Measurements from ENCODE around the gene SNW1.
"Not testable (repeated sequence)": the region's sequence is repeated elsewhere in the genome, so short reads cannot be mapped to it uniquely, and the experiment has no call there.

SNW1 gene

GRCh38 chr14:77747425-77747824 lies 13.5 kb downstream of the SNW1 start:
- DNase-seq (ENCODE audit: low read depth) = not testable (repeated sequence)

- DNase-seq (ENCODE audit: low read depth) = no peak
These were observed 14.8 kb downstream of the SNW1 start for GRCh38 chr14:77746064-77746702.

GRCh38 chr14:77741438-77741837 lies 19.5 kb downstream of the SNW1 start:
- DNase-seq (ENCODE audit: low read depth) = no peak

GRCh38 chr14:77738559-77739250 lies 22.3 kb downstream of the SNW1 start:
- DNase-seq (ENCODE audit: low read depth) = no peak

GRCh38 chr14:77730976-77731497 lies 29.9 kb downstream of the SNW1 start:
- no peak for DNase-seq (ENCODE audit: low read depth)

GRCh38 chr14:77722301-77722700 lies 38.7 kb downstream of the SNW1 start:
- DNase-seq (ENCODE audit: low read depth) = no peak

- no peak for DNase-seq (ENCODE audit: low read depth)
These were observed 39.5 kb downstream of the SNW1 start for GRCh38 chr14:77721437-77721836.

GRCh38 chr14:77717608-77718305 lies 43.2 kb downstream of the SNW1 start:
- no peak for DNase-seq (ENCODE audit: low read depth)

- no peak for DNase-seq (ENCODE audit: low read depth)
These were observed 46.0 kb downstream of the SNW1 start for GRCh38 chr14:77714926-77715325.

- DNase-seq (ENCODE audit: low read depth) = no peak
These were observed 50.6 kb downstream of the SNW1 start for GRCh38 chr14:77710364-77710763.

- no peak for DNase-seq (ENCODE audit: low read depth)
These were observed 51.5 kb downstream of the SNW1 start for GRCh38 chr14:77709412-77709811.

GRCh38 chr14:77708749-77709148 lies 52.2 kb downstream of the SNW1 start:
- DNase-seq (ENCODE audit: low read depth) = no peak

GRCh38 chr14:77707724-77708408 lies 53.1 kb downstream of the SNW1 start, which contains the start of the genes ALKBH1 and SLIRP:
TSS of gene ALKBH1 (minus strand) at chr14:77708023. CDS start at chr14:77708004, 19 bp downstream.
TSS of gene SLIRP (plus strand) at chr14:77708103. CDS start at chr14:77708112, 9 bp downstream.
- peak; percentile 54 for DNase-seq (ENCODE audit: low read depth)

GRCh38 chr14:77707355-77707723 lies 53.6 kb downstream of the SNW1 start:
- DNase-seq (ENCODE audit: low read depth) = peak; percentile 7

- no peak for DNase-seq (ENCODE audit: low read depth)
These were observed 69.7 kb downstream of the SNW1 start for GRCh38 chr14:77691259-77691658.

GRCh38 chr14:77682158-77682553 lies 78.8 kb downstream of the SNW1 start:
- DNase-seq (ENCODE audit: low read depth) = no peak

GRCh38 chr14:77681196-77682157 lies 79.5 kb downstream of the SNW1 start:
- DNase-seq (ENCODE audit: low read depth) = no peak

GRCh38 chr14:77674931-77675330 lies 86.0 kb downstream of the SNW1 start:
- DNase-seq (ENCODE audit: low read depth) = no peak

- DNase-seq (ENCODE audit: low read depth) = no peak
These were observed 87.8 kb downstream of the SNW1 start for GRCh38 chr14:77673193-77673592.

All from HS-27A (cell line).